Trophoblast cell (in vitro differentiated cells and primary cell): Measurements from ENCODE around the gene RNASE2.
A peak's percentile ranks its signal among the peaks of the same experiment; 100 is the strongest.
"Not testable (repeated sequence)": the region's sequence is repeated elsewhere in the genome, so short reads cannot be mapped to it uniquely, and the experiment has no call there.

ENCODE experiments used
- DNase-seq, 2 donors: peaks; one replicate each; pipeline ENCODE4 v3.0.0-alpha.2; 2016
- H2AFZ ChIP-seq: 2 replicates; pipeline ENCODE4 v1.6.1; 2013; ENCODE audit warnings: low read length, moderate library complexity, mild to moderate bottlenecking; ENCODE audit not compliant: insufficient read depth, poor library complexity
- H2AK5ac ChIP-seq: 2 replicates; pipeline ENCODE4 v1.6.1; 2013; ENCODE audit warnings: mild to moderate bottlenecking, low read length
- H2BK120ac ChIP-seq: 2 replicates; pipeline ENCODE4 v1.6.1; 2013; ENCODE audit warnings: low read length, mild to moderate bottlenecking, moderate library complexity; ENCODE audit not compliant: insufficient read depth, poor library complexity
- H2BK12ac ChIP-seq: 2 replicates; pipeline ENCODE4 v1.6.1; 2013; ENCODE audit warnings: mild to moderate bottlenecking, low read length, moderate library complexity
- H2BK5ac ChIP-seq: 2 replicates; pipeline ENCODE4 v1.6.1; 2013; ENCODE audit warnings: low read length, low read depth, moderate library complexity, mild to moderate bottlenecking; ENCODE audit not compliant: poor library complexity
- H3K14ac ChIP-seq: 2 replicates; pipeline ENCODE4 v1.6.1; 2013; ENCODE audit warnings: mild to moderate bottlenecking, low read length
- H3K18ac ChIP-seq: 2 replicates; pipeline ENCODE4 v1.6.1; 2013; ENCODE audit warnings: mild to moderate bottlenecking, low read length
- H3K23ac ChIP-seq: 2 replicates; pipeline ENCODE4 v1.6.1; 2013; ENCODE audit warnings: low read length
- H3K27ac ChIP-seq: 2 replicates; pipeline ENCODE4 v1.5.1; 2013; ENCODE audit warnings: low read depth, mild to moderate bottlenecking, inconsistent platforms, low read length, moderate library complexity
- H3K27me3 ChIP-seq: 2 replicates; pipeline ENCODE4 v1.6.1; 2013; ENCODE audit warnings: inconsistent platforms, mild to moderate bottlenecking, low read length, moderate library complexity; ENCODE audit not compliant: insufficient read depth
- H3K36me3 ChIP-seq, 2 experiments: 1 replicate in 1 of 2; 2 replicates in 1 of 2; pipeline ENCODE4 v1.6.1; 2013; ENCODE audit warnings: low read length in 2 of 2, mild to moderate bottlenecking in 2 of 2, moderate library complexity in 1 of 2; ENCODE audit not compliant: insufficient read depth in 2 of 2, control insufficient read depth in 1 of 2
- H3K4ac ChIP-seq: 2 replicates; pipeline ENCODE4 v1.6.1; 2013; ENCODE audit warnings: low read depth, mild to moderate bottlenecking, low read length, moderate library complexity
- H3K4me1 ChIP-seq, 2 experiments: 1 replicate in 1 of 2; 2 replicates in 1 of 2; pipeline ENCODE4 v1.6.1; 2013; ENCODE audit warnings: low read length in 2 of 2, mild to moderate bottlenecking in 2 of 2, moderate library complexity in 1 of 2; ENCODE audit not compliant: insufficient read depth in 2 of 2, control insufficient read depth in 1 of 2
- H3K4me2 ChIP-seq: 2 replicates; pipeline ENCODE4 v1.6.1; 2013; ENCODE audit warnings: inconsistent platforms, mild to moderate bottlenecking, low read length, moderate library complexity
- H3K4me3 ChIP-seq: 2 replicates; pipeline ENCODE4 v1.5.1; 2013; ENCODE audit warnings: mild to moderate bottlenecking, low read depth, low read length, inconsistent platforms
- H3K79me1 ChIP-seq: one replicate; pipeline ENCODE4 v1.6.1; 2013; ENCODE audit warnings: low read length
- H3K79me2 ChIP-seq: 2 replicates; pipeline ENCODE4 v1.6.1; 2013; ENCODE audit warnings: low read length, mild to moderate bottlenecking; ENCODE audit not compliant: control insufficient read depth, insufficient read depth, poor library complexity
- H3K9ac ChIP-seq: 2 replicates; pipeline ENCODE4 v1.6.1; 2013; ENCODE audit warnings: mild to moderate bottlenecking, low read length
- H3K9me3 ChIP-seq: 2 replicates; pipeline ENCODE4 v1.6.1; 2013; ENCODE audit warnings: low read depth, mild to moderate bottlenecking, control low read depth, inconsistent platforms, low read length; ENCODE audit not compliant: insufficient read depth
- H4K12ac ChIP-seq: 2 replicates; pipeline ENCODE4 v1.6.1; 2013; ENCODE audit warnings: low read depth, mild to moderate bottlenecking, low read length, moderate library complexity
- H4K8ac ChIP-seq: 2 replicates; pipeline ENCODE4 v1.6.1; 2013; ENCODE audit warnings: low read depth, mild to moderate bottlenecking, low read length, moderate library complexity
- H4K91ac ChIP-seq: one replicate; pipeline ENCODE4 v1.6.1; 2013; ENCODE audit warnings: low read depth, mild to moderate bottlenecking, low read length, moderate library complexity
- WGBS: extraction: QIAGEN DNeasy Blood & Tissue Kit; methylation state at CpG from one replicate; pipeline ENCODE4 v1.1.7; 2013; ENCODE audit warnings: missing lambda C conversion rate; ENCODE audit not compliant: insufficient read length, insufficient coverage; ENCODE audit errors: extremely low coverage; 5-methylcytosine and 5-hydroxymethylcytosine counted together

The RNASE2 gene

DNA sequence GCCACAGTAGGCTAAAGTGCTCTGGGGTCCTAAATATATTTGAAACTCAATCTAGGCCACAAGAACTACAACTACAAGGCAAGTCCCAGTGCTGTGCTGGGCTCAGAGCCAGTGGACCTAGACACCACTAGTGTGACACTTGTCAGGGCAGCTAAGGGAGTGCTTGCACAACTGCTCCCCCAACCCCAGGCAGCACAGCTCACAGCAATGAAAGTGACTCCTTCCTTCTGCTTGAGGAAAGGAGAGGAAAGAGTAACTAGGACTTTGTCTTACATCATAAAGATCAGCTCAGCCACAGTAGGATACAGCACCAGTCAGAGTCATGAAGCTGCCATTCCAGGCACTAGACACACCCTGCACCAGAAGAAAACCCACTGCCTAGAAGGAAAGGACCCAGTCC lies 3.7 kb downstream of the RNASE2 start:
- not testable (repeated sequence) for H3K14ac ChIP-seq, H3K4me2 ChIP-seq, H3K4ac ChIP-seq, H2BK5ac ChIP-seq, H4K91ac ChIP-seq, H3K4me1 ChIP-seq, H2BK120ac ChIP-seq, H3K27me3 ChIP-seq, H3K23ac ChIP-seq, H3K18ac ChIP-seq, H3K9me3 ChIP-seq, H2BK12ac ChIP-seq, H3K79me1 ChIP-seq, H2AFZ ChIP-seq, H3K36me3 ChIP-seq, DNase-seq, H3K27ac ChIP-seq, H4K8ac ChIP-seq, H3K9ac ChIP-seq, H3K79me2 ChIP-seq, H2AK5ac ChIP-seq, H4K12ac ChIP-seq, H3K4me3 ChIP-seq

DNA sequence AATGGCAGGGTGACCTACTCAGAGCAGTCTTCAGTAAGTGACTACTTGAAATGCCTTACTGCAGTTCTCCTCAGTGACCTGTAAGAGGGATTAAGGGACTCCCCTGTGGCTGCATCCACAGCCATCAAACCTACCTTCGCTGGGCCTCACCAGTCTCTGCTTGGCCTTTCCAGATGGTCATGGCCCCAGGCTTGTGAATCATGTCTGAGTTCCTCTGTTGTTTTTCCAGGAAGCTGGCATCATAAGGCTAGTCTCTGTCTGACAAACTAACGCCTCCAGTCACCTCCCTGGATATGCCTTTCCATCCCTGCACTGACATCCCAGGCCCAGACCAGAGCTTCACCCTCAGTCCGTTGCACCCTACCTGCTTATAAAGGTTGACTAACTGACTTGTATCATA lies 14.0 kb downstream of the RNASE2 start:
- no peak overlapping the region for H2AFZ ChIP-seq
- no peaks in the 10 kb centered on the region for H3K9me3 ChIP-seq
- H3K9ac ChIP-seq, result peak overlapping the region; percentile 3
- H3K36me3 ChIP-seq, result no peaks in the 10 kb centered on the region
- no peak overlapping the region for H2BK120ac ChIP-seq
- H3K23ac ChIP-seq, result no peak overlapping the region
- no peak overlapping the region for H2BK12ac ChIP-seq
- no peaks in the 10 kb centered on the region for H3K27me3 ChIP-seq
- H3K4ac ChIP-seq, result no peak overlapping the region
- H3K4me3 ChIP-seq, result no peak overlapping the region
- no peak for DNase-seq
- no peak overlapping the region for H3K27ac ChIP-seq
- no peak overlapping the region for H3K18ac ChIP-seq
- H3K4me2 ChIP-seq, result no peak overlapping the region
- H4K8ac ChIP-seq, result no peak overlapping the region
- no peak overlapping the region for H2BK5ac ChIP-seq
- peaks cover 3% of the 10 kb centered on the region for H3K79me1 ChIP-seq
- no peak overlapping the region for H2AK5ac ChIP-seq
- no CpG with 5 or more reads among the region's 3 CpGs for WGBS
- H3K14ac ChIP-seq, result no peak overlapping the region
- H3K79me2 ChIP-seq, result no peaks in the 10 kb centered on the region
- H4K91ac ChIP-seq, result no peak overlapping the region
- peaks cover 3 to 4% of the 10 kb centered on the region in 2 experiments for H3K4me1 ChIP-seq
- H4K12ac ChIP-seq, result no peak overlapping the region

DNA sequence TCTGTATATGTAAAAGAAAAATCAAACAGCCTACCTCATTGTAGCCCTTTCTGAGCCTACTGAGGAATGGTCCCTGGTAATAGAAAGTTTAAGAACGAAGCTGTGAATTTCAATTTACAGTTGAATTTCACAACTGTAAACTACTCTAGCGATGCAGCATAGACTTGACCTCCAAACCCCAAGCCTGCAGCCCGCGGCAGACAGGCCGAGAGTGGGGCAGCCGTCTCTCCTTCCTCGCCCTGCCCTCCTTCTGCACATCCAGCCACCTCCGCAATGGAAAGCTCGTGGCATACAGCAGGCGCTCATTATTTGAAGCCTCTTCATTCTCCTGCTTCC lies 15.3 kb downstream of the RNASE2 start:
- Histone ChIP-seq H3K36me3 (no peaks in the 10 kb centered on the region), H4K12ac (no peak overlapping the region), H2AFZ (peak overlapping the region; percentile 32), H2AK5ac (no peak overlapping the region), H3K27ac (no peak overlapping the region), H3K4ac (no peak overlapping the region), H3K18ac (no peak overlapping the region), H3K9ac (no peak overlapping the region), H3K9me3 (no peaks in the 10 kb centered on the region), H3K14ac (no peak overlapping the region), H3K4me3 (no peak overlapping the region), H4K91ac (no peak overlapping the region), H2BK12ac (no peak overlapping the region), H3K27me3 (no peaks in the 10 kb centered on the region), H3K79me2 (no peaks in the 10 kb centered on the region), H3K4me1 (peaks cover 4 to 6% of the 10 kb centered on the region in 2 experiments), H3K23ac (no peak overlapping the region), H2BK5ac (no peak overlapping the region), H4K8ac (peak overlapping the region; percentile 8), H3K79me1 (peaks cover 7% of the 10 kb centered on the region), H2BK120ac (no peak overlapping the region), H3K4me2 (peak overlapping the region; percentile 97)
- DNase-seq, result no peak
- no CpG with 5 or more reads among the region's 10 CpGs for WGBS

DNA sequence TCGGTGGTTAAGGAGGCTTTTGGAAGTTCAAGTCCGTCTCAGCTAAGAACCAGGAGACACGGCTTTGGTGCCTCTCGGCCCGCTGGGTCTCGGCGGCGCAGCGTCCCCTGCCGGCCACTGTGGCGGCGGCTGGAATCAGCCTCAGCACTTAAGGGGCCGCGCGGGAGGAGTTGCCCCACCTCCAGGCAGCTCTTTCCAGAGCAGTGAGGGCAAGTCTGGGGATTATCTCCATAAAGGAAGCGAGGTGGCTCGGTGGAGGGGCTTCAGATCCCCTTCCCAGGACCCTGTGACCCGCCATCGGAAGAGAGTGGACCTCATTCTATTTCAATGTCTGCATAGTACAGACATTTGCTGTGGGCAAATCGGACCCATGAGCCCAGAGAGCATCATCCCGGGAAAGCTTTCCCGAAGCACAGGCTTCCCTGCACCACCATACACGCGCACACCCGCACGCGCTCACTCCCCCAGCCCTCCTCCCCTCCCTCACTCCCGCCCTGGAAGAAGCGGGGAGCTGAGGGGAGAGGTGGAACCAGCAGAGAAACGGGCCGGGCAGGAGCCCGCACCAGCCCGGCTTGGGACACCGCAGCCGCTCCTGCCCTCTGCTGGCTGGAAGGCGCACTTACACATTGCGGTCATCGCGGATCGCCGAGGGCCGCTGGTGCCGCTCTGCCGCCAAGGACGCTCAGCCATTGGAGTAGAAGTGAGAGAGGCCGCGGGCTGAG lies 15.9 kb downstream of the RNASE2 start:
- no CpG with 5 or more reads among the region's 47 CpGs for WGBS
- Histone ChIP-seq H4K8ac (peak overlapping the region; percentile 89), H3K27ac (no peak overlapping the region), H3K9me3 (no peaks in the 10 kb centered on the region), H3K23ac (no peak overlapping the region), H3K79me2 (no peaks in the 10 kb centered on the region), H3K4me1 (peaks cover 4 to 6% of the 10 kb centered on the region in 2 experiments), H2AK5ac (no peak overlapping the region), H3K18ac (peak overlapping the region; percentile 45), H3K9ac (peak overlapping the region; percentile 75), H3K4me3 (peak overlapping the region; percentile 78), H3K27me3 (no peaks in the 10 kb centered on the region), H4K91ac (peak overlapping the region; percentile 54), H2AFZ (peak overlapping the region; percentile 92), H3K4ac (peak overlapping the region; percentile 7), H3K14ac (peak overlapping the region; percentile 61), H3K36me3 (no peaks in the 10 kb centered on the region), H2BK120ac (peak overlapping the region; percentile 30), H4K12ac (peak overlapping the region; percentile 85), H2BK5ac (peak overlapping the region; percentile 46), H3K79me1 (peaks cover 7% of the 10 kb centered on the region), H3K4me2 (peak overlapping the region; percentile 97), H2BK12ac (peak overlapping the region; percentile 27)
- peak; percentile 86 to 94 for DNase-seq
